ENCODE results near the gene LEKR1. TPM values are rescaled to one million over a fixed set of nuclear protein-coding genes. Genes with fewer than 3 reads are reported as not detected.
"Not testable (repeated sequence)": the region's sequence is repeated elsewhere in the genome, so short reads cannot be mapped to it uniquely, and the experiment has no call there.

The LEKR1 gene
- total RNA-seq, 1 experiment from 2014 or later, result 5.1 TPM

GRCh38 chr3:156818890-156819289 lies 7.3 kb upstream of the LEKR1 start:
- no TSS peak for BruUV-seq (replicated peaks)
- intact Hi-C loops (cut with micrococcal nuclease; ENCODE audit: unreplicated experiment), result loop anchor here (2.0 to 5.0 kb wide), 5 partner anchors 142 to 312 kb away; no protein-coding TSS in a partner anchor
- H3K36me3 Mint-ChIP-seq (ENCODE audit: insufficient read depth, unreplicated experiment), result peaks cover 42% of the 10 kb centered on the region
- TF ChIP-seq CTCF (IDR thresholded peaks at IDR 0.05; ENCODE audit: unreplicated experiment), result no peak
- H3K9me3 Mint-ChIP-seq (ENCODE audit: low read depth, unreplicated experiment), result peaks cover 2% of the 10 kb centered on the region
- H3K4me3 Mint-ChIP-seq (ENCODE audit: low read depth, unreplicated experiment), result peak overlapping the region; percentile 14
- H3K27me3 Mint-ChIP-seq (ENCODE audit: unreplicated experiment), result no peaks in the 10 kb centered on the region
- peak overlapping the region; percentile 96 for H3K27ac Mint-ChIP-seq (ENCODE audit: unreplicated experiment)
- peaks cover 55% of the 10 kb centered on the region for H3K4me1 Mint-ChIP-seq (ENCODE audit: low read depth, unreplicated experiment)
- CTCF ChIA-PET, result interaction anchor here (0.6 to 1.8 kb wide), 5 partner anchors 11 to 317 kb away, joined by 3 to 6 read pairs (median 5); partner anchors contain the start of gene SSR3
- peak; percentile 66 for DNase-seq

- no peak overlapping the region for H3K4me3 Mint-ChIP-seq (ENCODE audit: low read depth, unreplicated experiment)
- peak; percentile 76 for DNase-seq
- H3K27ac Mint-ChIP-seq (ENCODE audit: unreplicated experiment), result peak overlapping the region; percentile 57
- peaks cover 2% of the 10 kb centered on the region for H3K9me3 Mint-ChIP-seq (ENCODE audit: low read depth, unreplicated experiment)
- intact Hi-C loops (cut with micrococcal nuclease; ENCODE audit: unreplicated experiment), result loop anchor here (2.0 to 5.0 kb wide), 5 partner anchors 143 to 311 kb away; no protein-coding TSS in a partner anchor
- peaks cover 59% of the 10 kb centered on the region for H3K4me1 Mint-ChIP-seq (ENCODE audit: low read depth, unreplicated experiment)
- TF ChIP-seq CTCF (IDR thresholded peaks at IDR 0.05; ENCODE audit: unreplicated experiment), result no peak
- peaks cover 43% of the 10 kb centered on the region for H3K36me3 Mint-ChIP-seq (ENCODE audit: insufficient read depth, unreplicated experiment)
- CTCF ChIA-PET, result interaction anchor here (0.6 to 1.8 kb wide), 9 partner anchors 144 to 414 kb away, joined by 3 to 6 read pairs (median 3); partner anchors contain the start of gene SSR3
- no TSS peak for BruUV-seq (replicated peaks)
- H3K27me3 Mint-ChIP-seq (ENCODE audit: unreplicated experiment), result no peaks in the 10 kb centered on the region
Measured at GRCh38 chr3:156819842-156820691, 6.1 kb upstream of the LEKR1 start.

GRCh38 chr3:156820692-156821080 lies 5.5 kb upstream of the LEKR1 start:
- Mint-ChIP-seq H3K4me3 (ENCODE audit: low read depth, unreplicated experiment) (no peak overlapping the region), H3K27ac (ENCODE audit: unreplicated experiment) (peak overlapping the region; percentile 57), H3K27me3 (ENCODE audit: unreplicated experiment) (no peaks in the 10 kb centered on the region), H3K4me1 (ENCODE audit: low read depth, unreplicated experiment) (peaks cover 63% of the 10 kb centered on the region), H3K36me3 (ENCODE audit: insufficient read depth, unreplicated experiment) (peaks cover 43% of the 10 kb centered on the region), H3K9me3 (ENCODE audit: low read depth, unreplicated experiment) (peaks cover 2% of the 10 kb centered on the region)
- TF ChIP-seq CTCF (IDR thresholded peaks at IDR 0.05; ENCODE audit: unreplicated experiment), result no peak
- no peak for DNase-seq
- BruUV-seq (replicated peaks), result no TSS peak
- CTCF ChIA-PET, result interaction anchor here (0.6 kb wide), 1 partner anchor 413 kb away, joined by 3 read pairs; no protein-coding TSS in a partner anchor
- intact Hi-C loops (cut with micrococcal nuclease; ENCODE audit: unreplicated experiment), result no loop called here

GRCh38 chr3:156822626-156823260 lies 3.4 kb upstream of the LEKR1 start:
- DNase-seq; BruUV-seq (replicated peaks); H3K4me3 Mint-ChIP-seq (ENCODE audit: low read depth, unreplicated experiment); H3K27me3 Mint-ChIP-seq (ENCODE audit: unreplicated experiment); H3K9me3 Mint-ChIP-seq (ENCODE audit: low read depth, unreplicated experiment); intact Hi-C loops (cut with micrococcal nuclease; ENCODE audit: unreplicated experiment): not testable (repeated sequence)
- peaks cover 42% of the 10 kb centered on the region for H3K36me3 Mint-ChIP-seq (ENCODE audit: insufficient read depth, unreplicated experiment)
- peaks cover 68% of the 10 kb centered on the region for H3K4me1 Mint-ChIP-seq (ENCODE audit: low read depth, unreplicated experiment)
- CTCF ChIA-PET, result interaction anchor here (0.7 kb wide), 1 partner anchor 657 kb away, joined by 3 read pairs; no protein-coding TSS in a partner anchor
- peak overlapping the region; percentile 99 for H3K27ac Mint-ChIP-seq (ENCODE audit: unreplicated experiment)
